Fibroblast of peridontal ligament (primary cell): ENCODE results near the gene RWDD2A.
"Not testable (repeated sequence)": the region's sequence is repeated elsewhere in the genome, so short reads cannot be mapped to it uniquely, and the experiment has no call there.

Experiments
- DNase-seq: peaks from one replicate; pipeline ENCODE4 v3.0.0-alpha.2; 2010; ENCODE audit errors: extremely low read depth

Gene RWDD2A

DNA sequence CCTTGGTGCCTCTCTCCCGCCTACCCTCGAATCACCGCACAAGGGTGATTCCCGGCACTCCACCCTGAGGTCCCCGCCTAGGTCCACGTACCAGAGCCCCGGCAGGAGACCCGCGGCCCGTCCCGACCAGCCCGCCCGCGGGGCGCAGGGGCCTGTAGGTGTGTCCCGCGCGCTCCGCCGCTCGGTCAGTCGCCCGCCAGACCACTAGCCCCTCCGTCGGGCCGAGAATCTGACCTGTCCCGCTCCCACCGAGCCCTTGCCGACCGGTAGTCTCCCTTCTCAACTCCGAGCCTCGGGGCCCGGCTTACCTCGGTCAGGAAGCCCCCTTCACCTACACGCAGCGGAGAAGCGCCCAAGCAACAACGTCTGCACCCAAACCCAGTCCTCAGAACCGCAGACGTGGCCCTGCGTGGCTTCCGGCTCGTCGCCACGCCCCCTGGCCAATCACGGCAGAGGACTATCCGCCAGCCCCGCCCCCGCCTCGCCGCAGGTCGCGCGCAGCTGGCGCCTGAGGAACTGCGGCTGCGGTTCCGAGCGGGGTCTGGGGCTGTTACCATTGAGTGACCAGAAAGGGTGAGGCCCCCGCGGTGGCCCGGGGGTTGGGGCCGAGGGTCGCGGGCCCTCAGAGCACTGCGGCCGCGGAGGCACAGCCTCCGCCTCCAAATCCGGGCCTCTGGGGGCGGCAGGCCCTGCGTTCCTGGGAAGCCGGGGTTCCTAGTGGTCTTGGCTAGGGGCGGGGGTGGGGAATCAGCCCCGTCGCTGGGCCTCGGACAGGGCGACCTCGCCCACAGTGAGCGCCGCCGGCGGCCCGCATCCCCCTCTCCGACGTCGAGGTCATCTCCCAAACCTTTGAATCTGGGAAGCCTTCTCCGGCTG is at the start of gene RWDD2A, which contains the start of gene PGM3:
TSS of gene RWDD2A (plus strand) at position 487 of the 876 bp plus-strand sequence. CDS start 1,095 bp downstream, outside the sequence.
TSS of gene PGM3 (minus strand) at position 395 of the 876 bp plus-strand sequence. CDS start 2,253 bp downstream, outside the sequence.
- DNase-seq = peak; percentile 77

DNA sequence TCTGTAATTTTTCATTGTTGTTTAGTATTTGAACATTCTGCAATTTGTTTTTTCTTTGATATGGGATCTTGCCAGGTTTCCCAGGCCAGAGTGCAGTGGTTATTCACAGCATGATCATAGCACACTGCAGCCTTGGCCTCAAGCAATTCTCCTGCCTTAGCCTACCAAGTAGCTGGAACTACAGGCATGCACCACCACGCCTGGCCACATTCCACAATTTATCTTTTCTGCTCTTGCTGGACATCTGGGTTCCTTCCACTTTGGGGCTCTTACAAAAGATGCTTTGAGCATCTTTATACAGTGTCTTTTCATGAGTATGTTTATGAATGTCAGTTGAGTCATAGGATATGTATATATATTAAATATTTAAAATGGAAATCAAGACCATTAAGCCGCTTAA is 42.0 kb upstream of the RWDD2A start:
- no peak for DNase-seq

DNA sequence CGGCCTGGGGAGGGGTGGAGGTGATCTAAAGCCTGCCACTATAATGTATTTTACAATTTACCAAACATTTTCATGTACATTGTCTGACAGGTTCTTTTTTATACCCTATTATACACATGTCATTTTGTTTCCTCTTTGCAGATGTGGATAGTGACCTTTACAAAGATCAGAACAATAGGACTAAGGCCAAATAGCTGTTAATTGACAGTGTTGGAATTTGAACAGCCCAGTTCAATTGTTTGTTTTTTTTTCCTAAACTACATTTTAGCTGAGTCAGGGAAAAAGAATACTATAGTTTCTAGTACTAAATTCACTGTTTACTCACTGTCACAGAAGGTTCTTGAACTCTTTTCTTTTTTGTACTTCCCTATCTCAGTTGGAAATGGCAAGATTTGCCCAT is 40.2 kb upstream of the RWDD2A start:
- no peak for DNase-seq

DNA sequence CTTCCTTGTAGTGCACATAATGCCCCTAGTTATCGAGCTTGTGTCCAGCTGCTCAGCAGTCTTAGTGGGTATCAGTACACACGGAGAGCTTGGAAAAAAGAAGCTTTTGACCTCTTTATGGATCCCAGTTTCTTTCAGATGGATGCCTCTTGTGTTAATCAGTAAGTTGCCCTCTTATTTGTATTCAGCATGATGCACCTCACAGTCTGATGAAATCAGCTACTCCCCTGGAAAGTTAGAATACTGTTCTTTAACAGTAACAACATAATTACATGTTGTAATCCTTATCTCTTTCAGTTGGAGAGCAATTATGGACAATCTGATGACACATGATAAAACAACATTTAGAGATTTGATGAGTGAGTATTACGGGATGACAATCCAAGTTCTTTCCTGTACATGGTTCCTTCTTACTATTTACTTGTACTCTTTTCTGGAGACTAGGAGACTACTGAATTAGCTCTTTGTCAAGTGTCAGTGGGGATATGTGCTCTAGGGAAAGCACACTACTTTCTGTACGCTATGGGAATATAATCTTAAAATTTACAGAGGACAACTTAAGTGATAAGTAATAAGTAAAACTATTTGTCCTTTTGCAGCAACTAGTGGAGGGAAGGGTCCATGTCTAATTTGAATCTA is 39.2 kb upstream of the RWDD2A start:
- no peak for DNase-seq

DNA sequence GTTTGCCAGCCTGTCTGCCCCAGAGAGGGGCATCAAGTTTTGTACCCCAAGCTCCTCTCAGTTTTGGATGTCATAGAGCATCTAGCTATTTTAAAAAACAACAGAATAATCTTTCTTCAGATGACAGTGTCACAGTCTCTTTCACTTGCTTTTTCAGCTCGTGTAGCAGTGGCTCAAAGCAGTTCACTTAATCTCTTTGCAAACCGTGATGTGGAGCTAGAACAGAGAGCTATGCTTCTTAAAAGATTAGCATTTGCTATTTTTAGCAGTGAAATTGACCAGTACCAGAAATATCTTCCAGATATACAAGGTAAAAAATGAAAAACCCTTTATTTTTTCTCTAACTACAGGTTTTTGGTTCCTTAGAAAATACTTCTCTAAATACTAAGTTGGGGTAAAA is 37.4 kb upstream of the RWDD2A start:
- no peak for DNase-seq

DNA sequence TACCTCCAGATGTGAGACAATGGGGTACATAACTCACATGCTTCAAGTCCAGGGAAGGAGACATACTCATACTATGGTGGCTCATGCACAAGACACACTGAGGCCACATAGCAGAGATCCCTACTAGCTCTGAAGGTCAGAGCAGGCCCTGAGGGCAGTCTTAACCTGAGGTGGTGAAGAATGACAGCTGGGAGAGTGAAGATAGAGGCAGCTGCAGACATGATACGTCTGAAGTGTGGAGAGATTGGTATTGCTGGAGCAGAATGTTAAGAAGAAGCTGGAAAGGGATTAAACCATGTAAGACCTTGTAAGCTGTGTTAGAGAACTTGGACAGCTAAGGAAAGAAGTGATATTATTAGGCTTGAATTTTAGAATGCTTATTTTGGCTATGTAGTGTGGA is 33.0 kb upstream of the RWDD2A start:
- no peak for DNase-seq

DNA sequence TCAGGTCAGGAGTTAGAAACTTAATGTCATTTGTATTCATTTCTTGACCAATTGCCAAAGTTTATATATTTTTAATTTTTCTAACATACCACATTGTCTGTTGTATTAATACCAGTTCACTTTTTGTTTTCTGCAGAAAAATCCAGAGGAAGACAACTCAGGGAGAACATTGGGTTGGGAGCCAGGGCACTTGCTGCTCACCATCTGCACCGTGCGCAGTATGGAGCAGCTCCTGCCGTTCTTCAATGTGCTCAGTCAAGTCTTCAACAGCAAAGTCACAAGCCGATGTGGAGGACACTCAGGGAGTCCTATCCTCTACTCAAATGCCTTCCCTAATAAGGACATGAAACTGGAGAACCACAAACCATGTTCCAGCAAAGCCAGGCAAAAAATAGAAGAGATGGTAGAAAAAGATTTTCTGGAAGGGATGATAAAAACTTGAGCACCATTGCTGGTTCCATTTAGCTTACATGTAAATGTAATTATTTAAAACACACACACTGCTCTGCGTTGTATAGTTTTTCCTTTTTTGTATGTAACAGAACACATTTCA is 25.4 kb upstream of the RWDD2A start:
- no peak for DNase-seq

DNA sequence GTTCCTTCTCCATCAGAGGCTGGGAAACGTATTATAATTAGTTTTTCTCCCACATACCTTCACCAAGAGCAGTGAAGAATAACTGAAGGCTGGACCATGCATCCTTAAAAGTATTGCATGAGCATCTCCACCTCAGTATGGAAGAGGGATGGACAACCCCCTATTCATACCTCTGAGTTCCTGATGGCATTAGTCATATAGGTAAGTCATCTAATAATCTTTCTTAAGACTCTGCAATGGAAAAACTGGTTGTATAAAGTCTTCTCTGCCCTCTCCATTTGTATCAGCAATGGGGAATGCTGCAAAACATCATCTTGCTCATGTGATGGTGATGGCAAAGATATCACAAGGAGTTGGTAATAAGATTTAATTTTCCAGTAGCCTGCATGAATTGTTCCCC is 24.6 kb upstream of the RWDD2A start:
- DNase-seq = no peak

DNA sequence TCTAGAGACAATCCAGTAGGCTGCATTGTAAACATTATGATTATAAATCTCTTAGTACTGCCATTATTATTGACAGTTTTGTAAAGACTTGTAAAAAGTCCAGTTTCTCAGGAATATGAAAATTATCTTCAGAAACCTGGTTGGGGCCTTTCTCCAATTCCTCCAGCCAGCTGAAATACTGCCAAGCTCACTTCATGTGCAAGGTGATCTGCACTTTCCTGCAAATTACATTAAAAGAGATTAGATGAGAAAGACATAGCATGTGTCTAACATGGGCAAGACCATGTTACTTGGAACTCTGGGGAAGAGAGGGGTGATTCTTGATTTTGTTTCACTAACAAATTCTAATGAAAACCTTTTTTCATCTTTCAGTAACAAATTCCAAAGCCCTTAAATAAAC is 24.1 kb upstream of the RWDD2A start:
- DNase-seq = no peak

DNA sequence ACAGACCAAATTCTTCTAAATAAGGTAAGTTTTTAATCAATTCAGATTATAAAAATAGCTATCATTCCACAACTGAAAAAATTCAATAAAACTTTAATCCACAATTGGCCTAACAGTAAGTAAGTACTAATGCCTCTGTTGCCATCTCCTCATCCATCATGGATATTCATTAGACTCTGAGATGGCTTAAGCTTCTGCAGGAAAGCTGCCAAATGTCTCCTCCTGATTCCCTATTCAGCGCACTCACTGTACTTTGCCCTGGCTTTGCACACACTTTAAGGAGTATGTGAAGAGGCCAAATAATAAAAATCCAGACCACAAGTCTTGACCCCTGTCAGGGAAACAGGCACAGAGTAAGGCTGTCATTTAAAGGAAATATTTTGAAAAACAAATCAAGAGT is 23.6 kb upstream of the RWDD2A start:
- no peak for DNase-seq

DNA sequence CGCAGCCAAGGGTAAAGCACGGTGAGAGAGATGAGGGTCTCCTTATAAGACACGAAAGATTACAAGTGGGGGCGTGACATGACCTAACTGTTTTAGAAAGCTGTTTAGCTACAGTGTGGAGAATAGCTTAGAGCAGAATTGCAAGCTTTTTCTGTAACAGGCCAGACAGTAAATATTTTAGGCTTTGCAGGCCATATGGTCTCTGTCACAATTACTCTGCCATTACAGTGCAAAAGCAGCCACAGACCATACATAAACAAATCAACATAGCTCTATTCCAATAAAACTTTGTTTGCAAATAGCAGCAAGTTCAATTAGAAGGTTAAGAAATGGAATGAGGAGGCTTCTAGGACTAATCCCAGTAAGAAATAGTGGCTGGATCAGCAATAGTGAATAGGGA is 16.9 kb upstream of the RWDD2A start:
- DNase-seq = no peak

DNA sequence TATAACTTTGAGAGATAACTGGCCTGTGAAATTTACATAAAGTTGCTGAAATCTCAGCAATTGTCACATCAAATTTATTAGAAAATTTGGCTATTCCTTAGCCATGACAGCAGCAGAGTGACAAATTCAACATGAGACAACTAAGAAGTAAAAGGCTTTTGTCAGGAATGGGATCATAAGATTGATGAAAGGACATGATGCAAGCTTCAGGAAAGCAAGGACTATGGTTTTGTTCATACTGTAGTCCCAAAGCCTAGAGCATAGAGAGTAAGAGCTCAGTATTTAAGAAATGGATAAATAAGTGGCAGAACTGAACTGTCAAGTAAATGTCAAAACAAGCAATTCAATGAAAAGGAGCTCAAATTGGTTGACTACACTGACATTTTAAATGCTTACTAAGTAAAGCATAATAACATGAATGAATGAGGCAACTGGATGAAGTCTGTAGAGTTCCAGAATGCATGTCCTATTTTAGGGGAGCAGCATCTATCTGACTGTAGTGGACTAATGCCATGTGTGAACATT is 12.7 kb upstream of the RWDD2A start:
- no peak for DNase-seq

DNA sequence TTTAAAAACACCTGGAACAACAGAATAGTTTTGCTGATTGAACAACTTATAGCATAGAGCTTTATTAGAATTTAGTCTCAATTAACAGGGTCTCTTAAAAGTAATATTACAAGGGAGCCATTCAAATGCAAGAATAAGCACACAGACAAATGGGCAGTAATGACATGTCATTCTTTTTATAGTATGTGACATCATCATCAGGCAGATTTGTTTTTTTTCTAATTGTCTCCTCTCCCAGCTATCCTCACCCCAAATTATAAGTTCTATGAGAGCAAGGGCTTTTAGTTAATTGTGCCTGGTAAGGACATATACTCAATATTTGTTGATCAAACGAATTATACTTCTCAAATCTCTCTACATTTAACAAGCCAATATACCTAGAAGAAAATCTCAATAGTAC is 11.0 kb upstream of the RWDD2A start:
- no peak for DNase-seq

DNA sequence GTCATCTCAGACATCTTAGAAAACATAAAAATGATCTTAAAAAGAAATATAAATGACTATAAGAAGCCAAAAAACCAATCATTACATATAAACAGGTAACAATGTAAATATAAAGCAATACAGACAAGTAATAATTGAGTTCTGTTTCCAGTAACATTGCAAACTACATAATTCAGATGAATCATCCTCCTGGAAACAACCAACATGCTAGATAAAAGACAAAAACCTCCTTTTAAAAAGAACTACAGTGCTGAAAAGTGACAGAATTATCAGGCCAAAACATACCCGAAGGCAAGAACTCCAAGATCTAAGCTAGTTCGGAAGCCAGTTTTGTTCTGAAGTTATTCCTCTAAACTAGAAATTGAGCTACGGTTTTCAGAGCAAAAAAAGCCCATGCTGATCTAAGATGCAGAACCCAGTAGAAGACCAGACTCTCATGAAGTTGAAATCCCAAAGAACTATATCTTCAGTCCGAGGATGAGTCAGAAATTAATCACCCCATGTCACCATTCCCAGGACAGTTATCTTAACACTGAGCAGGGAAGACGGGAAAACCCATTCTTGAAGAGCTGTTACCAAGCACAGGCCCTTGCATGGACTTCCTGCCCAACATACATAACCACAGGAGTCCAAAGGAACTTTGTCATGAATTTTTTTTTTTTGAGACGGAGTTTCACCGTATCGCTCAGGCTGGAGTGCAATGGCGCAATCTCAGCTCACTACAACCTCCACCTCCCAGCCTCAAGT is 9.9 kb upstream of the RWDD2A start:
- peak; percentile 87 for DNase-seq

DNA sequence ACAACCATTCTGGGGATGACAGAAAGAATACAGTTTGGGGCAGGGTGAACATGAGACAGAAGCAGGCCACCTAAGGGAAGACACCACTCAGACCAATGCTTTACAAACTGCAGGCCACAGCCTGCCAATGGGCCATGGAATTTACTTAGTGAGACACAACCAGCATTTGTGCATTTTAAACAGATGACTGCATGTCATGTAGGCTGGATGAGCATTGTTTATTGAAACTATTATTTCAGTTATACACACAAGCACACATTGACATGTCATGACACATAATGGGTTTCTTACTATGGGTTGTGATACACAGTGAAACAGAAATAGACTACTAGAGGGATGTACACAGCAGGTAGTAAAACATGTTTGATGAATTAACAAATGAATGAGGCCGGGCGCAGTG is 8.1 kb upstream of the RWDD2A start:
- no peak for DNase-seq

DNA sequence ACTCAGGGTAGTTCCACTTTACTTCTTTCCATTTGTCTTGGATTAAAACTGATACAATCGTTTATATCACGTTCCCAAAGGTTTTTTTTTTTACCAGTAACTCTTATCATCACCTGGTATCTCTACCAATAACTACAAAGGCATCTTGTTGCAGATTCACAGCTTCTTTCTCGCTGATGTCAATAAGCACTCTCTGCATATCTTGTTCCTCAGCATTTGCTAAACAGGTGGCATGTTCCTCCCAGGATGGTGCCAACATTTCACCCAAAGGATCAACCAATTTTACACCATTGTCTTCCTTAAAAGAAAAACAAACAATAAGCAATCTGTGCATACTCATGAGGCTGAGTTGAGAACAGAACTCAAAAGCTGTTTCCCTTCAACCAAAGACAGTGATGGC is 4.7 kb upstream of the RWDD2A start:
- no peak for DNase-seq

DNA sequence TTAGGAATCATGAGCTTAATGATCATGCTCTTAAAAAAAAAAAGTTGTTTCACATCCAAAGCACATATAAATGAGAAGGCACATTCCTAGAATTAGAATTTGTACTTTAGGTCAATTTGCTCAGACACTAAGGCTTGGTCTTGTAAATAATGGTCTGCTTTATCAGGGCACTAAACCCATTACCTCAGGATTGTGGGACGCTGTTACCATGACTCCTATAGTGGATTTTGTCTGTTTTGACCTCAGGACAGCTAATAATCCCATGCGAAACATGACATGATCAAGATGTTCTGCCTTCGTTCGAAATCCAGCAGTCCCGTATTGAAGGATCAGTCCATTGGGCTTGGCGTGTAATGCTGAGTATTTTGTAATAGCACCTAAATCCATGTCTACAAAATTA is 2.5 kb upstream of the RWDD2A start:
- DNase-seq = no peak

DNA sequence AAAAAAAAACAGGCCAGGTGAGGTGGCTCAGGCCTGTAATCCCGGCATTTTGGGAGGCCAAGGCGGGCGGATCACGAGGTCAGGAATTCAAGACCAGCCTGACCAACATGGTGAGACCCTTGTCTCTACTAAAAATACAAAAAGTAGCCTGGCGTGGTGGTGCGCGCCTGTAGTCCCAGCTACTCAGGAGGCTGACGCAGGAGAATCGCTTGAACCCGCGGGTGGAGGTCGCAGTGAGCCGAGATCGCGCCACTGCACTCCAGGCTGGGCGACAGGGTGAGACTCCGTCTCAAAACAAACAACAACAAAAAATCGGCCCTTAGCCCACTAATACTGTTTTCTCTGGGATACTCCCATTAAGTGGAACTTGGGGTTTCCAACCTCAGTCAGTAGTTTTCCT is 1.2 kb upstream of the RWDD2A start:
- DNase-seq = not testable (repeated sequence)

DNA sequence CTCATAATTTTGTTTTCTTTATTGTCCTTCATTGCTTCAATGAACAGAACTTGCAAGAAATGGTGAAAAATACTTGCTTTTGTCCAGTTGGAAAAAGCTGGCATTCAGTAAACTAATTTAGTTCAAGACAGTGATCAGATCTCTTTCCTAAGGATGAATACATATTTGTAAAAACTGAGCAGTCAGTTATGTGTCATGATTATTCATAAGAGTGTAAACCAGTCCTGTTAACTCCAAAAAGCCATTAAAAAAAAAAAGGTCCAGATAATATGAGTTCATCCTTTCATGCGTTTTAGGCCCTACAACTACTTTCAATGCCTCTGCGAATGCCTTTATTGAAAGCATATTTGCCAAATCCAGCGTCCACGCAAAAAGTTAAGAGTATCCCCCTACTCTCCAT is 701 bp upstream of the RWDD2A start:
- DNase-seq = peak; percentile 31

DNA sequence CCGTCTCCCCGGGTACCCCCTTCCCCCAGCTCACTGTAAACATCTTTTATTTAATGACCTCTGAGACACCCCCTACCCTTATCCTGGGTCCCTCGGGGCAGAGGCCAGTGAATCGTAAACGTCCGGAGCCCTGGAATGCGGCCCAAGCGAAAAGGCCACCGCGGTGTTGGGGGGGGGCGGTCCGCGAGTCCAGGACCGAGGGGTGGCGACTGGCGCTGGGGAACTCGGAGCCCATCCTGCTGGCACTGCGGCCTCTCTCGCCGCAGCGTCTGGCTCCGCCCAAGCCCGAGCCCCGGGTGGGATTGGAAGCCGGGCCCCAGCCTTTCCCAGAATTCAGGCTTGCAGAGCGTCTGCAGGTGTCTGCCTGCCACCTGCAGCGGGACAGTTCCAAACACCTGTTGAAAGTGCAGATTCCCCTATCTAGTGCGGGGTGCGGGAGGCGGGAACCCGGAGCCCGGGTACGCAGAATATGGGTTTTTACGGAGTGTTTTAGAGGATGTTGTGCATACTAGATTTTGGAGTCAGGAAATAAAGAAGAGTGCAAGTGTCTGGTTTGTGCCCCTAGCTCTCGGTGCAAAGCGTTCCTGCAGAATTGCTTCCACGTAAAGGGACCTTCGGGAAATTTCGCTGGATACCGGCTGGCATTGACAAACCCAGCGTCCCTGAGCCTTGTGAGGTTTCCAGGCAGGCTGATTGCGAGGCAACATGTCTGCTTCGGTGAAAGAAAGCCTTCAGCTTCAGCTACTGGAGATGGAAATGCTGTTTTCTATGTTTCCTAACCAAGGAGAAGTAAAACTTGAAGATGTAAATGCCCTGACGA is 800 bp downstream of the RWDD2A start:
- DNase-seq = no peak
